Spinal cord (tissue), 10 donors: ENCODE measurements around the gene U2AF2. TPM values are rescaled to one million over a fixed set of nuclear protein-coding genes. Genes with fewer than 3 reads are reported as not detected.

Experiments used
- DNase-seq, 6 donors: peaks; one replicate each; pipeline versions ENCODE4 v3.0.0 to v3.0.0-alpha.2; 2013 to 2015; ENCODE audit warnings: low spot score in 6 of 6, low read depth in 4 of 6
- H3K27ac ChIP-seq: one replicate; pipeline ENCODE4 v1.5.1; 2013; ENCODE audit warnings: low read depth, low read length, control low read depth
- H3K27me3 ChIP-seq: one replicate; pipeline ENCODE4 v1.6.1; 2013; ENCODE audit warnings: low read length; ENCODE audit not compliant: control insufficient read depth, insufficient read depth
- H3K36me3 ChIP-seq: one replicate; pipeline ENCODE4 v1.6.1; 2013; ENCODE audit warnings: low read length; ENCODE audit not compliant: control insufficient read depth, insufficient read depth
- H3K4me1 ChIP-seq: one replicate; pipeline ENCODE4 v1.6.1; 2013; ENCODE audit warnings: low read length; ENCODE audit not compliant: control insufficient read depth, insufficient read depth
- H3K4me3 ChIP-seq: one replicate; pipeline ENCODE4 v1.5.1; 2013; ENCODE audit warnings: low read depth, low read length, control low read depth
- H3K9me3 ChIP-seq: one replicate; pipeline ENCODE4 v1.6.1; 2013; ENCODE audit warnings: low read length; ENCODE audit not compliant: control insufficient read depth, insufficient read depth
- WGBS: methylation state at CpG from one replicate; pipeline ENCODE4 v1.1.5; 2013; ENCODE audit warnings: missing lambda C conversion rate; ENCODE audit not compliant: insufficient coverage; 5-methylcytosine and 5-hydroxymethylcytosine counted together
- long read RNA-seq, 4 donors: transcript quantifications; one replicate each; lab custom pipeline, GENCODE V29; 2026
- polyA plus RNA-seq, 2 donors: library from polyadenylated mRNA; unstranded; fragments of 120-200 nt; gene quantifications; one replicate each; pipeline ENCODE4 v1.2.1, GENCODE V29; 2013; ENCODE audit not compliant: insufficient read length in 2 of 2
- total RNA-seq, 2 donors: library from RNA; depleted of rRNA in 1 of 2; stranded (reverse); fragments of 120-200 nt in 1 of 2; fragments of >200 nt in 1 of 2; gene quantifications; one replicate each; pipeline versions ENCODE4 v1.2.3 to v1.2.4, GENCODE V29; 2013 to 2014
- donor health status: healthy.

The U2AF2 gene
- total RNA-seq: 100 to 1,000 TPM in 1 of 2 donors, 10 to 100 TPM in 1; 60.7 to 119 TPM
- polyA plus RNA-seq: 100 to 1,000 TPM; 203 to 207 TPM
- long read RNA-seq, donor 1, transcript U2AF2-202 (12 exons, 3,022 nt): major isoform, 13 of 38 reads
- long read RNA-seq, donor 1, partial matches to known transcripts: 21 of 38 reads
- long read RNA-seq, donor 1, other reads (novel, unspliced or antisense): 0 of 38 reads
- long read RNA-seq, donor 2, partial matches to known transcripts: 6 of 10 reads
- long read RNA-seq, donor 2, other reads (novel, unspliced or antisense): 0 of 10 reads
- long read RNA-seq, donor 3, transcript U2AF2-202 (12 exons, 3,022 nt): major isoform, 6 of 19 reads
- long read RNA-seq, donor 3, partial matches to known transcripts: 12 of 19 reads
- long read RNA-seq, donor 3, other reads (novel, unspliced or antisense): 0 of 19 reads
- long read RNA-seq, donor 4, transcript U2AF2-205 (5 exons, 637 nt): minor isoform, 8 of 81 reads
- long read RNA-seq, donor 4, transcript U2AF2-202 (12 exons, 3,022 nt): major isoform, 19 of 81 reads
- long read RNA-seq, donor 4, transcript U2AF2-201 (12 exons, 1,698 nt): minor isoform, 5 of 81 reads
- long read RNA-seq, donor 4, partial matches to known transcripts: 41 of 81 reads
- long read RNA-seq, donor 4, other reads (novel, unspliced or antisense): 6 of 81 reads

DNA sequence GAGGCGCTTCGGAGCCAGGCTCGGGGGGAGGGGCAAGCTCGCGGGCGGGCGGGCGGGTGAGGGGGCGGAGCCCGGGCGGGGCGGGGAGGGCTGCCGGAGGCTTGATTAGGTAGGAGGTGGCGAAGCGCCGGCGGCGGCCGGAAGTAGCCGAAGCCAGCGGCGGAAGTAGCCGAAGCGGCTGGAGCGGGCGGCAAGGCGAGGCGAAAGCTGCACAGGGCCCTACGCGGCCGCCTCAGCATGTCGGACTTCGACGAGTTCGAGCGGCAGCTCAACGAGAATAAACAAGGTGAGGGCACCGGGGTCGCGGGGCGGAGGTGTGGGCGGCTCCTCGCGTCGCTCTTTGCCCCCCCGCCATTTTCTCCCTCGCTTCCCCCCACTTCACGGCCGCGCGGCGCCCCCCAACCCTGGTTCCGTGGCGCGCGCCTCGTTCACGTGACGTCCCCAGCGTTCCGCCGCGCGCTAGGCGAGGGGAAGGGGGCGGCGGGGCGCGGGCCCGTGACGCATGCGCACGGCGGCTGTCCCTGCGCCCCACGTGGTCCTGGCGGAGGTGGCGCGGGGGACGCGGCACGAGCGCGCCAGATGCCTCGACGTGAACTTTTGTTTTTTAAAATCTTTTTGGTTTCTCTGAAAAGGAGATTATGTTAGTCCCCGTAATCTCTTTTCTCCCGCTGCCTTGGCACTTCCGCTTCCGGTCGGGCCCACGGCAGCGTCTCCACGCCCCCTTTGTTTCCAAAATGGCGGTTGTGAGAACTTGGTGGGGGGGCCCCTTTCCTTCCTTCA, at the start of gene U2AF2:
U2AF2 (plus strand) TSS at position 168 of the 780 bp plus-strand sequence; CDS start at position 238, 70 bp downstream.
- peak within 1 kb of the TSS; percentile 99 for H3K27ac ChIP-seq
- no peaks in the 10 kb centered on the region for H3K27me3 ChIP-seq
- H3K4me3 ChIP-seq: peak within 1 kb of the TSS; percentile 92
- peaks cover 54% of the 10 kb centered on the region for H3K36me3 ChIP-seq
- no peaks in the 10 kb centered on the region for H3K9me3 ChIP-seq
- H3K4me1 ChIP-seq: peaks cover 38% of the 10 kb centered on the region
- peak in 5 of 6 donors; percentile 89 to 98 (median 92) for DNase-seq
- whole genome bisulfite sequencing: under 1% methylated on average over 89 of the region's 95 CpGs

DNA sequence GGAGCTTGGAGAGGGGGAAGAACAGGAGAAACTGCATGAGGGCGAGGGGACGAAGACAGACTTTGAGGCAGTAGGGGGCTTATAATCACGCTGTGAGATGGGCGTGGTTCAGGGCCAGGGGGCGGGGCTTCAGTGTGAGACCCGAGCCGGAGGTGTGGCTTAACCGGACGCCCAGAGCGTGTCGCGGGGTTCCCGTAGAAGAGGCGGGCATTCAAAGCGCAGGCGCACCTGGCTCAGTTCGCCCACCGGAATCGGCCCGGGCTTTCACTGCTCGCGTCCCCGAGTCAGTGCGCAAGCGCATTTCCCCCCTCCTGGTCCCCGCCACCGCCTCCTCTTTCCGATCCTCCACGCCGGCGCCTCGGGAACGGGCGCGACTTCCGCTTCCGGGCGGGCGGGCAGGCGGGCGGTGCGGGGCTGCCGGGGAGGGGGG, 49.6 kb upstream of the U2AF2 start:
- peak; percentile 89 to 99 (median 96) for DNase-seq
- H3K27me3 ChIP-seq: no peaks in the 10 kb centered on the region
- peaks cover 22% of the 10 kb centered on the region for H3K36me3 ChIP-seq
- H3K27ac ChIP-seq: peak overlapping the region; percentile 98
- H3K4me3 ChIP-seq: peak overlapping the region; percentile 56
- under 1% methylated on average over 21 of the region's 43 CpGs for WGBS
- H3K4me1 ChIP-seq: peaks cover 34% of the 10 kb centered on the region
- no peaks in the 10 kb centered on the region for H3K9me3 ChIP-seq

DNA sequence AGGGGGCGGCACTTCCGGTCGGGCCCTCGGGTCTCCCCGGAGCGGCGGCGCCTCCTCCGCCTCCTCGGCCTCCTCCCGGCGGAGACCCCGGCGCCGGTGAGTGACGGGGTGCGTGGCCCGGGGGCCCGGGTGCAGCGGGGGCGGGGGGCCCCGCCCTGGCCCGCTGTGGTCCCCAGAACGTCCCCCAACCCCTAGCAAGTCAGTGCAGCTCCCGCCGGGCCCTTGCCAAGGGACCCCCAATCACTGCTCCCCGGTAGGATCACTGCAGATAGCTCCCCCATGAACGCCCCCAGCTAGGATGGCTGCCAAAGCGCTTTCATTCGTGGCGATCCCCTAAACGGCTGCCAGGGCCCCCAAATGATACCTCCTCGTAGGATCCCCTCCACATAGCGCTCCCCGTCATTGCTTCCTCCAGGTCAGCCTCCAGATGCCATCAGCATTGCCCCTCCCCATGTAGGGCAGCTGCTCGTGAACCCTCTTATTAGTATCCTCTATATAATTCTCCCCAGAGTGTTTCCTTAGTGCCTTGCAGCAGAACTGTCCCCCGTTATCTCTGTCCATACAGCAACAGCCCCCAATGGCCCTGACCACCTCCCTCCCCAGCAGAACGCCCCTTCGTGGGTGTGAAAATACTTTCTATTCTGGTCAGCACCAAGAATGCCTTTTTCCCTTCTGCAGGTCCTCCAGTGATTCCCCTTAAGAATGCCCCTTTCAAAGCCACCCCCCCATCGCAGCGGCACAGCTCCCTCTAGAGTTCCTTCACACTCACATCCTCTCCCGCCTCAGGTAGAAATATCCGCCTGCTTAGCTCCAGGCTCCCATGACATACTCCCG, 49.0 kb upstream of the U2AF2 start, which contains the start of gene ZNF865:
ZNF865 (plus strand) TSS at position 11 of the 834 bp plus-strand sequence. CDS start 7,972 bp downstream, outside the sequence.
- Histone ChIP-seq H3K4me1 (peaks cover 31% of the 10 kb centered on the region), H3K27ac (peak within 1 kb of the TSS; percentile 98), H3K27me3 (no peaks in the 10 kb centered on the region), H3K4me3 (peak within 1 kb of the TSS; percentile 80), H3K9me3 (no peaks in the 10 kb centered on the region), H3K36me3 (peaks cover 26% of the 10 kb centered on the region)
- WGBS: 0% methylated on average over 43 of the region's 44 CpGs
- DNase-seq: peak in 3 of 6 donors; percentile 54 to 87 (median 85)

DNA sequence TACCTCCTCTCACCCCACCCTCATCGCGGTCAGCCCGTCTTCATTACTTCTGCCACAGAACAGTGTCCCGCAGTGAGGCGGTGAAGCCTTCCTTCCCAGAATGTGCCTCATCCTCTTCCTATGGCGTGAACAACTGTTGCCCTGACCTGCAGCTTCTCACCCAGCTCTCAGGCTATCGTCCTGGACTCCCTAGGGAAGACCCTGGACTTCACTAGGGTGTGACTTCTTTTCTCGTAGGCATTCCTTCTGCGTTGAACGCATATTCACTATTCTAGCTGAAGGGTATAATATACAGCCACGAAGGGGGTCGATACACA, 48.4 kb upstream of the U2AF2 start:
- no peaks in the 10 kb centered on the region for H3K9me3 ChIP-seq
- WGBS: 31% methylated on average over 12 of the region's 12 CpGs
- peak overlapping the region; percentile 93 for H3K27ac ChIP-seq
- no peak for DNase-seq
- peaks cover 26% of the 10 kb centered on the region for H3K36me3 ChIP-seq
- H3K4me1 ChIP-seq: peaks cover 28% of the 10 kb centered on the region
- peak overlapping the region; percentile 80 for H3K4me3 ChIP-seq
- no peaks in the 10 kb centered on the region for H3K27me3 ChIP-seq

DNA sequence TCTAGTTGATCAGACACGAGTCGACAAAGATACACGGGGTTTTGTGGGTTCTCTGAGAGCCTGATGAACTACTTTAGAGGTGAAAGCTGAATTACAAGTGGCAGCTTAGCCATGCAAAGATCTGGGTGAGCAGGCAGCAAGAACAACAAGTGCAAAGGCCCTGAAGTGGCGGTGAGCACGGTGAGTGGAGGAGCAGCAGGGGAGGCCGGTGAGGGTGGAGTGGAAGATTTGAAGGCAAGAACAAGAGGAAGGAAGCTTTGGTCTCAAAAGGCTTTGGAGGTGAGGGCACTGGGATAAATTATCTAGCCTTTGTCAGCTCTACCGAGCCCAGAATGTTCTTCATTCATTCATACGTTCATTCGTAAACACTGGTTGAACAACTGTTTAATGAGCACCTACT, 48.0 kb upstream of the U2AF2 start:
- Histone ChIP-seq H3K27me3 (no peaks in the 10 kb centered on the region), H3K36me3 (peaks cover 30% of the 10 kb centered on the region), H3K4me1 (peaks cover 28% of the 10 kb centered on the region), H3K4me3 (no peak overlapping the region), H3K9me3 (no peaks in the 10 kb centered on the region), H3K27ac (no peak overlapping the region)
- no peak for DNase-seq
- WGBS: 87% methylated on average over 6 of the region's 9 CpGs

DNA sequence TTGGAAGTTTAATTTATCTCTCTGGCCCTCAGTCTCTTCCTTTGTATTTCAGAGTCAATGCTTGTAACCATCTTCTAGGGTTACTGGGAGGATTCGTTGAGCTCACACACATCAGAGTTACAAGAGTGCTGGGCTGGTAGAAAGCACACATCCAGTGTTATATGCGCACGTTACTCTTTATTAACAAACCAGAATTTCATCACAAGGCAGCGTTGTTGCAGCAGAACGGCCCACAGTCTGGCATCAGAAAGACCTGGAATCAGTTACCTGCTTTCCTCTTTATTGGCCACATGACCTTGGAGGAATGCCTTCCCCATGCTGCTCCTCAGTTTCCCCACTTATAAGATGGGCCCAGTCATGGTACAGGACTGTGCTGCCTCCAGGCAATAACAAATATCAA, 45.5 kb upstream of the U2AF2 start:
- no peak for DNase-seq
- H3K9me3 ChIP-seq: no peaks in the 10 kb centered on the region
- no peak overlapping the region for H3K27ac ChIP-seq
- peaks cover 36% of the 10 kb centered on the region for H3K36me3 ChIP-seq
- WGBS: 100% methylated on average over 5 of the region's 5 CpGs
- H3K4me3 ChIP-seq: no peak overlapping the region
- peaks cover 22% of the 10 kb centered on the region for H3K4me1 ChIP-seq
- no peaks in the 10 kb centered on the region for H3K27me3 ChIP-seq

DNA sequence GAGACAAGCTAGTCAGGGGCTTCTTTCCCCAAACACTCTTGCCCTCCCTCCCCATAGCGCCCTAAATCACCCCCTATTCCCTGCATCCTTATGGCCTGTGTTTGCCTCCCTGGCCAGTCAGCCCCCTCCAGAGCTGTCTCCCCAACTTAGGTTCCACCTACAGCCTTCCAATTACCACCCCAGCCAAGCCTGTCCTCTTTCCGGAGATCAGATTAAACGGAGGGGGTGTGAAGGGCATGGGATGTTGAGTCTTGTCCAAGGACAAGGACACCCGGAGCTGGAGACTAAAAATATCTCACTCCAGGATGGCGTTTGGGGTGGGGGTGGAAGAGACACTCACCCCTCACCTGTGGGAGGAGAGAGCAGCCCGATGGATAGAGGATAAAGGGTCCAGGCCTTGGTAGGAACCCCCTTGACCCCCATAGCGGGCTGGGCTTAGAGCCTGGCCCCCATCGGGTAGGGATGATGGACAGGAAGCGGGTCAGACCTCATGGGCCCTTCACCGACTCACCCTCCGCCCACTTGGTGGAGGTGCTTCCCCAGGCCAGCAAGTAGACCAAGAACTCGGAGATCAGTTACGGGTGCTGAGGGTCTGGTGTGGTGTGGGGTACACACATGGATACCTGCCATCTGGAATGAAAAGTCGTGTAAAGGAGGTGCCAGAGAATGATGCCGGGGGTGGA, 43.4 kb upstream of the U2AF2 start:
- Histone ChIP-seq H3K4me1 (peaks cover 9% of the 10 kb centered on the region), H3K27me3 (no peaks in the 10 kb centered on the region), H3K4me3 (no peak overlapping the region), H3K9me3 (no peaks in the 10 kb centered on the region), H3K27ac (no peak overlapping the region), H3K36me3 (peaks cover 56% of the 10 kb centered on the region)
- DNase-seq: no peak
- 96% methylated on average over 10 of the region's 15 CpGs for WGBS

DNA sequence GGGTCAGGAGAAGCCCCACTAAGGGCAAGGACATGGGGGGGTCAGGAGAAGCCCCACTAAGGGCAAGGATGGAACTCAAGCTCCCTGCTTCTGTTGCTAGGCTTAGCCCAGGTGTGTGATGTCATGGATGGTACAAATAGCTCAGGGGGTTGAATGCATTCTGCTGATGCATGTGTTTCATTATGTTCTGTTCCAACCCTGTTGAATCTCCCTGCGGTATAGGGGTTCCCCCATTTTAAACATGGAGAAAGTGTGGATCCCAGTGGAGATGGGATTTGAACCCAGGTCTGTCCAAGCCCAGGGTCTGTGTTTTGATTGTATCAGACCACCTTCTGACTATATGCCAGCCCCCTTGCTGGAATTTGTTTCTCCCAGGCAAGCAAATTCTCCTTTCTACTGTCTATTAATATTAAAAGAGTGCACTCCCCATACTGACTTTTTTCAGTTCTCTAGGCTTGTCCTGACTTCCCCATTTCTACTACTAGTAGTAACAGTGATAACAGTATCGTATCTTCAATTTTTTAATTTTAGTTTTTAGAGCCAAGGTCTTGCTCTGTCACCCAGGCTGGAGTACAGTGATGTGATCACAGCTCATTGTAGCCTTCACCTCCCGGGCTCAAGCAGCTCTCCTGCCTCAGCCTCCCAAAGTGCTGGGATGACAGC, 42.7 kb upstream of the U2AF2 start:
- Histone ChIP-seq H3K27ac (no peak overlapping the region), H3K27me3 (no peaks in the 10 kb centered on the region), H3K9me3 (no peaks in the 10 kb centered on the region), H3K36me3 (peaks cover 58% of the 10 kb centered on the region), H3K4me3 (no peak overlapping the region), H3K4me1 (peaks cover 3% of the 10 kb centered on the region)
- 100% methylated on average over 2 of the region's 3 CpGs for WGBS
- DNase-seq: no peak
